GM18507 (cell line): Measurements from ENCODE around the gene PTGES.

Experiments used
- DNase-seq: peaks from one replicate; pipeline ENCODE4 v3.0.0; 2011; ENCODE audit warnings: low read depth; ENCODE audit not compliant: insufficient read length; ENCODE audit errors: extremely low spot score
- FAIRE-seq: peaks from 2 replicates; lab custom pipeline; 2011; peaks lifted over from hg19 to GRCh38; lab: Jason Lieb, UNC

Gene PTGES

GRCh38 chr9:129701054-129701453, 51.8 kb downstream of the PTGES start:
- FAIRE-seq = no peak
- DNase-seq = no peak

- DNase-seq (no peak), FAIRE-seq (no peak)
These were observed 54.5 kb downstream of the PTGES start for GRCh38 chr9:129698254-129698757.

GRCh38 chr9:129697656-129698253, 55.1 kb downstream of the PTGES start:
- FAIRE-seq = no peak
- DNase-seq = no peak

GRCh38 chr9:129696944-129697655, 55.7 kb downstream of the PTGES start:
- FAIRE-seq = no peak
- DNase-seq = no peak

- FAIRE-seq (no peak), DNase-seq (no peak)
These were observed 57.0 kb downstream of the PTGES start for GRCh38 chr9:129695870-129696269.

GRCh38 chr9:129694243-129694646, 58.6 kb downstream of the PTGES start:
- FAIRE-seq (no peak), DNase-seq (no peak)

GRCh38 chr9:129693741-129694140, 59.1 kb downstream of the PTGES start:
- no peak for FAIRE-seq

GRCh38 chr9:129692534-129692933, 60.3 kb downstream of the PTGES start:
- no peak for DNase-seq
- FAIRE-seq = no peak

More at GRCh38 chr9:129693741-129694140, 59.1 kb downstream of the PTGES start:
- no peak for DNase-seq
